ENCODE measurements around the gene CCDC39.
"Not testable (repeated sequence)": the region's sequence is repeated elsewhere in the genome, so short reads cannot be mapped to it uniquely, and the experiment has no call there.

Gene CCDC39

GRCh38 chr3:180619723-180620122 lies 59.6 kb downstream of the CCDC39 start:
- DNase-seq (ENCODE audit: low spot score) = no peak

- DNase-seq (ENCODE audit: low spot score) = not testable (repeated sequence)
These were observed 60.7 kb downstream of the CCDC39 start for GRCh38 chr3:180618563-180618962.

- DNase-seq (ENCODE audit: low spot score) = no peak
These were observed 62.2 kb downstream of the CCDC39 start for GRCh38 chr3:180617049-180617448.

GRCh38 chr3:180615954-180616353 lies 63.3 kb downstream of the CCDC39 start:
- no peak for DNase-seq (ENCODE audit: low spot score)

- DNase-seq (ENCODE audit: low spot score) = no peak
These were observed 66.9 kb downstream of the CCDC39 start for GRCh38 chr3:180612364-180612763.

- DNase-seq (ENCODE audit: low spot score) = no peak
These were observed 68.3 kb downstream of the CCDC39 start for GRCh38 chr3:180611006-180611405.

- peak; percentile 71 for DNase-seq (ENCODE audit: low spot score)
These were observed 77.3 kb downstream of the CCDC39 start, which contains the start of gene TTC14 for GRCh38 chr3:180601688-180602666. Gene TTC14 (plus strand): TSS chr3:180602163. CDS start chr3:180602262, 99 bp downstream.

GRCh38 chr3:180600473-180600872 lies 78.8 kb downstream of the CCDC39 start:
- no peak for DNase-seq (ENCODE audit: low spot score)

- no peak for DNase-seq (ENCODE audit: low spot score)
These were observed 83.7 kb downstream of the CCDC39 start for GRCh38 chr3:180595559-180595935.

- DNase-seq (ENCODE audit: low spot score) = no peak
These were observed 84.4 kb downstream of the CCDC39 start for GRCh38 chr3:180594631-180595558.

GRCh38 chr3:180593631-180594030 lies 85.7 kb downstream of the CCDC39 start:
- not testable (repeated sequence) for DNase-seq (ENCODE audit: low spot score)

GRCh38 chr3:180590396-180590795 lies 88.9 kb downstream of the CCDC39 start:
- no peak for DNase-seq (ENCODE audit: low spot score)

GRCh38 chr3:180580934-180581333 lies 98.4 kb downstream of the CCDC39 start:
- no peak for DNase-seq (ENCODE audit: low spot score)

GRCh38 chr3:180575571-180575970 lies 103.7 kb downstream of the CCDC39 start:
- no peak for DNase-seq (ENCODE audit: low spot score)

- DNase-seq (ENCODE audit: low spot score) = no peak
These were observed 107.3 kb downstream of the CCDC39 start for GRCh38 chr3:180571831-180572598.

- no peak for DNase-seq (ENCODE audit: low spot score)
These were observed 109.1 kb downstream of the CCDC39 start for GRCh38 chr3:180570238-180570637.

GRCh38 chr3:180564676-180565075 lies 114.6 kb downstream of the CCDC39 start:
- no peak for DNase-seq (ENCODE audit: low spot score)

Data from HuH-7.5 (cell line).